ENCODE measurements around the gene ZNF512. TPM values are rescaled to one million over a fixed set of nuclear protein-coding genes. Genes with fewer than 3 reads are reported as not detected.
A peak's percentile ranks its signal among the peaks of the same experiment; 100 is the strongest.

ZNF512 gene
- total and polyA plus RNA-seq, 9 of the 15 experiments (the other 6 are each of a cell fraction or from before 2014, with no cell fraction given), result 24.7 to 101 (median 65.9) TPM

GRCh38 chr2:27628767-27629709, 46.2 kb downstream of the ZNF512 start, which contains the start of the genes CCDC121 and GPN1 (continued):
- TF ChIP-seq, protein P1, sequence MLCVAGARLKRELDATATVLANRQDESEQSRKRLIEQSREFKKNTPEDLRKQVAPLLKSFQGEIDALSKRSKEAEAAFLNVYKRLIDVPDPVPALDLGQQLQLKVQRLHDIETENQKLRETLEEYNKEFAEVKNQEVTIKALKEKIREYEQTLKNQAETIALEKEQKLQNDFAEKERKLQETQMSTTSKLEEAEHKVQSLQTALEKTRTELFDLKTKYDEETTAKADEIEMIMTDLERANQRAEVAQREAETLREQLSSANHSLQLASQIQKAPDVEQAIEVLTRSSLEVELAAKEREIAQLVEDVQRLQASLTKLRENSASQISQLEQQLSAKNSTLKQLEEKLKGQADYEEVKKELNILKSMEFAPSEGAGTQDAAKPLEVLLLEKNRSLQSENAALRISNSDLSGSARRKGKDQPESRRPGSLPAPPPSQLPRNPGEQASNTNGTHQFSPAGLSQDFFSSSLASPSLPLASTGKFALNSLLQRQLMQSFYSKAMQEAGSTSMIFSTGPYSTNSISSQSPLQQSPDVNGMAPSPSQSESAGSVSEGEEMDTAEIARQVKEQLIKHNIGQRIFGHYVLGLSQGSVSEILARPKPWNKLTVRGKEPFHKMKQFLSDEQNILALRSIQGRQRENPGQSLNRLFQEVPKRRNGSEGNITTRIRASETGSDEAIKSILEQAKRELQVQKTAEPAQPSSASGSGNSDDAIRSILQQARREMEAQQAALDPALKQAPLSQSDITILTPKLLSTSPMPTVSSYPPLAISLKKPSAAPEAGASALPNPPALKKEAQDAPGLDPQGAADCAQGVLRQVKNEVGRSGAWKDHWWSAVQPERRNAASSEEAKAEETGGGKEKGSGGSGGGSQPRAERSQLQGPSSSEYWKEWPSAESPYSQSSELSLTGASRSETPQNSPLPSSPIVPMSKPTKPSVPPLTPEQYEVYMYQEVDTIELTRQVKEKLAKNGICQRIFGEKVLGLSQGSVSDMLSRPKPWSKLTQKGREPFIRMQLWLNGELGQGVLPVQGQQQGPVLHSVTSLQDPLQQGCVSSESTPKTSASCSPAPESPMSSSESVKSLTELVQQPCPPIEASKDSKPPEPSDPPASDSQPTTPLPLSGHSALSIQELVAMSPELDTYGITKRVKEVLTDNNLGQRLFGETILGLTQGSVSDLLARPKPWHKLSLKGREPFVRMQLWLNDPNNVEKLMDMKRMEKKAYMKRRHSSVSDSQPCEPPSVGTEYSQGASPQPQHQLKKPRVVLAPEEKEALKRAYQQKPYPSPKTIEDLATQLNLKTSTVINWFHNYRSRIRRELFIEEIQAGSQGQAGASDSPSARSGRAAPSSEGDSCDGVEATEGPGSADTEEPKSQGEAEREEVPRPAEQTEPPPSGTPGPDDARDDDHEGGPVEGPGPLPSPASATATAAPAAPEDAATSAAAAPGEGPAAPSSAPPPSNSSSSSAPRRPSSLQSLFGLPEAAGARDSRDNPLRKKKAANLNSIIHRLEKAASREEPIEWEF (CRISPR knock-in tag; IDR thresholded peaks at IDR 0.05), result no peak
- peak; percentile 74 for TF ChIP-seq MTA3 (IDR thresholded peaks at IDR 0.05; ENCODE audit: borderline replicate concordance)
- peak; percentile 80 for TF ChIP-seq CREB3L1 (IDR thresholded peaks at IDR 0.05; ENCODE audit: borderline replicate concordance, low read depth)
- TF ChIP-seq TFAP4 (CRISPR knock-in tag; IDR thresholded peaks at IDR 0.05; ENCODE audit: borderline replicate concordance), result peak; percentile 88; the same call in 1 of the 2 replicates
- TF ChIP-seq SP2 (IDR thresholded peaks at IDR 0.05; ENCODE audit: extremely low read depth, low read depth, low read length, poor library complexity, severe bottlenecking), result peak; percentile 64
- TF ChIP-seq, protein P2, sequence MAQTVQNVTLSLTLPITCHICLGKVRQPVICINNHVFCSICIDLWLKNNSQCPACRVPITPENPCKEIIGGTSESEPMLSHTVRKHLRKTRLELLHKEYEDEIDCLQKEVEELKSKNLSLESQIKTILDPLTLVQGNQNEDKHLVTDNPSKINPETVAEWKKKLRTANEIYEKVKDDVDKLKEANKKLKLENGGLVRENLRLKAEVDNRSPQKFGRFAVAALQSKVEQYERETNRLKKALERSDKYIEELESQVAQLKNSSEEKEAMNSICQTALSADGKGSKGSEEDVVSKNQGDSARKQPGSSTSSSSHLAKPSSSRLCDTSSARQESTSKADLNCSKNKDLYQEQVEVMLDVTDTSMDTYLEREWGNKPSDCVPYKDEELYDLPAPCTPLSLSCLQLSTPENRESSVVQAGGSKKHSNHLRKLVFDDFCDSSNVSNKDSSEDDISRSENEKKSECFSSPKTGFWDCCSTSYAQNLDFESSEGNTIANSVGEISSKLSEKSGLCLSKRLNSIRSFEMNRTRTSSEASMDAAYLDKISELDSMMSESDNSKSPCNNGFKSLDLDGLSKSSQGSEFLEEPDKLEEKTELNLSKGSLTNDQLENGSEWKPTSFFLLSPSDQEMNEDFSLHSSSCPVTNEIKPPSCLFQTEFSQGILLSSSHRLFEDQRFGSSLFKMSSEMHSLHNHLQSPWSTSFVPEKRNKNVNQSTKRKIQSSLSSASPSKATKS (CRISPR knock-in tag; IDR thresholded peaks at IDR 0.05), result no peak
- TF ChIP-seq ELF1 (tag; IDR thresholded peaks at IDR 0.05), result peak; percentile 67
- TF ChIP-seq GABPB1 (CRISPR knock-in tag; IDR thresholded peaks at IDR 0.05), result peak; percentile 92
- no peak for TF ChIP-seq SRSF9 (IDR thresholded peaks at IDR 0.05; ENCODE audit: borderline replicate concordance, low read depth, low read length)
- TF ChIP-seq ZBTB7A (IDR thresholded peaks at IDR 0.05; ENCODE audit: borderline replicate concordance, control insufficient read depth, low read depth, low read length), result no peak
- peak; percentile 73 for TF ChIP-seq JUND (IDR thresholded peaks at IDR 0.05; ENCODE audit: borderline replicate concordance, low read depth, low read length)
- peak; percentile 53; the same call in 1 of the 3 replicates for TF ChIP-seq JUND (tag; IDR thresholded peaks at IDR 0.05; ENCODE audit: borderline replicate concordance, low read depth, low read length)
- no peak for TF ChIP-seq HNRNPK (IDR thresholded peaks at IDR 0.05; ENCODE audit: low read depth, low read length, poor library complexity, severe bottlenecking)

Data from K562 (cell line).